GM23338 (cell line): ENCODE measurements around the gene PRR11. TPM values are rescaled to one million over a fixed set of nuclear protein-coding genes. Genes with fewer than 3 reads are reported as not detected.
A peak's percentile ranks its signal among the peaks of the same experiment; 100 is the strongest.

Experiments used
- ATAC-seq: fragments of 200-7000 bp; cut with Tn5 transposase; 3 replicates; pipeline ENCODE4 v1.9.1; 2020
- DNase-seq: peaks from one replicate; pipeline ENCODE4 v3.0.0-alpha.2; 2015; ENCODE audit warnings: low spot score
- H2AFZ ChIP-seq: fragments of 200-600 bp; sonication (generic); 2 replicates; pipeline ENCODE4 v1.8.0; 2016; ENCODE audit warnings: antibody characterized with exemption, mild to moderate bottlenecking, moderate library complexity
- H3F3A ChIP-seq: fragments of 200-600 bp; sonication (generic); replicated peaks from 2 replicates; pipeline ENCODE4 v1.8.0; 2017; ENCODE audit warnings: antibody characterized with exemption, mixed run types, low read depth
- H3K27ac ChIP-seq: fragments of 200-600 bp; sonication (generic); 2 replicates; pipeline ENCODE4 v1.6.1; 2016; ENCODE audit warnings: low read depth
- H3K27me3 ChIP-seq: fragments of 200-600 bp; sonication (generic); 2 replicates; pipeline ENCODE4 v1.8.0; 2016; ENCODE audit warnings: mild to moderate bottlenecking, mixed run types, moderate library complexity; ENCODE audit not compliant: insufficient read depth
- H3K36me3 ChIP-seq: fragments of 200-600 bp; sonication (generic); 2 replicates; pipeline ENCODE4 v1.8.0; 2016; ENCODE audit warnings: mild to moderate bottlenecking; ENCODE audit not compliant: insufficient read depth
- H3K4me1 ChIP-seq: fragments of 200-600 bp; sonication (generic); 2 replicates; pipeline ENCODE4 v1.8.0; 2016; ENCODE audit warnings: mild to moderate bottlenecking, moderate library complexity; ENCODE audit not compliant: insufficient read depth
- H3K4me2 ChIP-seq: fragments of 200-600 bp; sonication (generic); 2 replicates; pipeline ENCODE4 v1.7.1; 2017; ENCODE audit warnings: mixed run types
- H3K4me3 ChIP-seq: fragments of 200-600 bp; sonication (generic); 2 replicates; pipeline ENCODE4 v1.6.1; 2016; ENCODE audit warnings: mixed run types
- H3K79me2 ChIP-seq: fragments of 200-600 bp; sonication (generic); replicated peaks from 2 replicates; pipeline ENCODE4 v1.8.0; 2017; ENCODE audit warnings: mild to moderate bottlenecking; ENCODE audit not compliant: insufficient read depth
- H3K9me2 ChIP-seq: fragments of 200-600 bp; sonication (generic); 2 replicates; pipeline ENCODE4 v1.8.0; 2017; ENCODE audit not compliant: insufficient read depth
- H4K20me1 ChIP-seq: fragments of 200-600 bp; sonication (generic); replicated peaks from 2 replicates; pipeline ENCODE4 v1.8.0; 2017; ENCODE audit warnings: mild to moderate bottlenecking; ENCODE audit not compliant: insufficient read depth
- H3K27ac Mint-ChIP-seq: 2 replicates; pipeline ENCODE4 v1.8.0; 2020; ENCODE audit warnings: inconsistent platforms, mild to moderate bottlenecking, moderate library complexity, mixed read lengths
- H3K27me3 Mint-ChIP-seq: 3 replicates; pipeline ENCODE4 v1.8.0; 2022; ENCODE audit warnings: low read depth, mild to moderate bottlenecking, moderate library complexity, mixed read lengths, inconsistent platforms; ENCODE audit not compliant: insufficient read depth, poor library complexity
- H3K36me3 Mint-ChIP-seq: 3 replicates; pipeline ENCODE4 v1.8.0; 2021; ENCODE audit warnings: low read depth, mild to moderate bottlenecking, inconsistent platforms, moderate library complexity, mixed read lengths
- H3K4me1 Mint-ChIP-seq: 3 replicates; pipeline ENCODE4 v1.8.0; 2020; ENCODE audit warnings: mild to moderate bottlenecking, inconsistent platforms, mixed read lengths
- H3K4me3 Mint-ChIP-seq: 3 replicates; pipeline ENCODE4 v1.8.0; 2021; ENCODE audit warnings: moderate library complexity, mild to moderate bottlenecking, inconsistent platforms, mixed read lengths
- H3K9me3 Mint-ChIP-seq: 3 replicates; pipeline ENCODE4 v1.8.0; 2020; ENCODE audit warnings: moderate library complexity, mild to moderate bottlenecking, inconsistent platforms, mixed read lengths
- CTCF ChIP-seq, 2 experiments: fragments of 200-600 bp in 1 of 2; sonication (generic) in 1 of 2; conservative IDR thresholded peaks; 2 replicates each; pipeline versions ENCODE4 v1.5.1 to v1.6.1; 2016 to 2017; ENCODE audit warnings: antibody characterized with exemption in 2 of 2, low read depth in 2 of 2, mild to moderate bottlenecking in 2 of 2, moderate library complexity in 1 of 2
- EZH2 ChIP-seq: fragments of 200-600 bp; sonication (generic); IDR thresholded peaks from one replicate; pipeline ENCODE4 v1.8.0; 2017; ENCODE audit warnings: antibody characterized with exemption, mild to moderate bottlenecking, low read depth; ENCODE audit not compliant: unreplicated experiment
- EZH2phosphoT487 ChIP-seq: fragments of 200-600 bp; sonication (generic); IDR thresholded peaks from one replicate; pipeline ENCODE4 v1.8.1; 2018; ENCODE audit warnings: antibody characterized with exemption; ENCODE audit not compliant: unreplicated experiment
- JUNB ChIP-seq: IDR thresholded peaks from one replicate; pipeline ENCODE4 v1.6.1; 2016; ENCODE audit warnings: antibody characterized with exemption; ENCODE audit not compliant: unreplicated experiment
- NANOG ChIP-seq: IDR thresholded peaks from 2 replicates; pipeline ENCODE4 v1.6.1; 2016; ENCODE audit warnings: antibody characterized with exemption, borderline replicate concordance
- REST ChIP-seq: IDR thresholded peaks from one replicate; pipeline ENCODE4 v1.6.1; 2018; ENCODE audit warnings: antibody characterized with exemption; ENCODE audit not compliant: unreplicated experiment
- STAT1 ChIP-seq: IDR thresholded peaks from one replicate; pipeline ENCODE4 v1.6.1; 2016; ENCODE audit warnings: antibody characterized with exemption; ENCODE audit not compliant: unreplicated experiment
- ZNF114 ChIP-seq: fragments of 250-450 bp; sonication (Bioruptor Pico); IDR thresholded peaks from 2 replicates; pipeline ENCODE4 v1.5.0; 2020; ENCODE audit warnings: mild to moderate bottlenecking, moderate library complexity
- polyA plus RNA-seq: library from polyadenylated mRNA; unstranded; fragments of >200 nt; fragmentation: Nextera tagmentation; extraction: Ambion mirVana; gene quantifications from 2 replicates; pipeline ENCODE4 v1.2.1, GENCODE V29; 2016
- total RNA-seq: library from RNA; depleted of rRNA; stranded (reverse); fragments of >200 nt; shearing (Covaris generic); gene quantifications from 2 replicates; pipeline ENCODE4 v1.2.3, GENCODE V29; 2014
- TF ChIP-seq, protein P1 (sequence below): fragments of 250-450 bp; sonication (Bioruptor Pico); IDR thresholded peaks from 2 replicates; pipeline ENCODE4 v1.5.0; 2020; ENCODE audit warnings: mild to moderate bottlenecking, moderate library complexity

Gene PRR11
- total and polyA plus RNA-seq, 2 experiments from 2014 or later, result 42.7 to 55.9 TPM

DNA sequence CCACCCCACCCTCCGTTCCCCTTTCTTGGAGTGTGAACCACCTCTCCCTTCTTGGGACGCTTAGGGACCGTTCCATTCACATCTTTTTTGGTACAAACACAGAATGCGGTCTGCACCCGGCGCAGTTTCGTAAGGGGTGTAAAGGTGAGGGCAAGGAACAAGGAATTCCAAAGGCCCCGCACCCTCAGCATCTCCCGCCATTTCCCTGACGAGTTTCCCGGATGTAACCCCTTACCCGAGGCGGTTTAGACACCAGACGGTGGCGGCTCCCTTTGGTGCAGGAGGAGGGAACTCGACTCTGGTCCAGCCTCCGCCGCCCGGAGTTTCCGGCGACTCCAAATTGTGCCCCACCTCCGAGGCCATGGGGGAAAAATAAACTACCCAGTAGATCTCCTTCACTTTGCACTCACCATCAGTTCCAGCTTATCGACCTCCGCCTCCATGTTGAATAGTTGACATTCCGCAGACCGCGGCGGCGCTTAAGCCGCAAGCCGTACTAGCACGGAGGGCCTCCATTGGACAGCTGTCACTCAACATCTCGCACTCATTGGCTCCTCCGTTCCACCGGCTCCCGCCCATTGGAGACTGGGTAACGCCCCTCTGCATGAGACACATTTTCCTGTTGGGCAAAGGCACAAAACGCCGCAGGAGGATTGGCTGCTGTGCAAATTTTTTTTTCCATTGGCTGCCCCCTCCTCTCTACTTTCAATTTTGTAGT lies 666 bp upstream of the PRR11 start, which contains the start of gene SKA2 (continued):
- TF ChIP-seq, protein P1, sequence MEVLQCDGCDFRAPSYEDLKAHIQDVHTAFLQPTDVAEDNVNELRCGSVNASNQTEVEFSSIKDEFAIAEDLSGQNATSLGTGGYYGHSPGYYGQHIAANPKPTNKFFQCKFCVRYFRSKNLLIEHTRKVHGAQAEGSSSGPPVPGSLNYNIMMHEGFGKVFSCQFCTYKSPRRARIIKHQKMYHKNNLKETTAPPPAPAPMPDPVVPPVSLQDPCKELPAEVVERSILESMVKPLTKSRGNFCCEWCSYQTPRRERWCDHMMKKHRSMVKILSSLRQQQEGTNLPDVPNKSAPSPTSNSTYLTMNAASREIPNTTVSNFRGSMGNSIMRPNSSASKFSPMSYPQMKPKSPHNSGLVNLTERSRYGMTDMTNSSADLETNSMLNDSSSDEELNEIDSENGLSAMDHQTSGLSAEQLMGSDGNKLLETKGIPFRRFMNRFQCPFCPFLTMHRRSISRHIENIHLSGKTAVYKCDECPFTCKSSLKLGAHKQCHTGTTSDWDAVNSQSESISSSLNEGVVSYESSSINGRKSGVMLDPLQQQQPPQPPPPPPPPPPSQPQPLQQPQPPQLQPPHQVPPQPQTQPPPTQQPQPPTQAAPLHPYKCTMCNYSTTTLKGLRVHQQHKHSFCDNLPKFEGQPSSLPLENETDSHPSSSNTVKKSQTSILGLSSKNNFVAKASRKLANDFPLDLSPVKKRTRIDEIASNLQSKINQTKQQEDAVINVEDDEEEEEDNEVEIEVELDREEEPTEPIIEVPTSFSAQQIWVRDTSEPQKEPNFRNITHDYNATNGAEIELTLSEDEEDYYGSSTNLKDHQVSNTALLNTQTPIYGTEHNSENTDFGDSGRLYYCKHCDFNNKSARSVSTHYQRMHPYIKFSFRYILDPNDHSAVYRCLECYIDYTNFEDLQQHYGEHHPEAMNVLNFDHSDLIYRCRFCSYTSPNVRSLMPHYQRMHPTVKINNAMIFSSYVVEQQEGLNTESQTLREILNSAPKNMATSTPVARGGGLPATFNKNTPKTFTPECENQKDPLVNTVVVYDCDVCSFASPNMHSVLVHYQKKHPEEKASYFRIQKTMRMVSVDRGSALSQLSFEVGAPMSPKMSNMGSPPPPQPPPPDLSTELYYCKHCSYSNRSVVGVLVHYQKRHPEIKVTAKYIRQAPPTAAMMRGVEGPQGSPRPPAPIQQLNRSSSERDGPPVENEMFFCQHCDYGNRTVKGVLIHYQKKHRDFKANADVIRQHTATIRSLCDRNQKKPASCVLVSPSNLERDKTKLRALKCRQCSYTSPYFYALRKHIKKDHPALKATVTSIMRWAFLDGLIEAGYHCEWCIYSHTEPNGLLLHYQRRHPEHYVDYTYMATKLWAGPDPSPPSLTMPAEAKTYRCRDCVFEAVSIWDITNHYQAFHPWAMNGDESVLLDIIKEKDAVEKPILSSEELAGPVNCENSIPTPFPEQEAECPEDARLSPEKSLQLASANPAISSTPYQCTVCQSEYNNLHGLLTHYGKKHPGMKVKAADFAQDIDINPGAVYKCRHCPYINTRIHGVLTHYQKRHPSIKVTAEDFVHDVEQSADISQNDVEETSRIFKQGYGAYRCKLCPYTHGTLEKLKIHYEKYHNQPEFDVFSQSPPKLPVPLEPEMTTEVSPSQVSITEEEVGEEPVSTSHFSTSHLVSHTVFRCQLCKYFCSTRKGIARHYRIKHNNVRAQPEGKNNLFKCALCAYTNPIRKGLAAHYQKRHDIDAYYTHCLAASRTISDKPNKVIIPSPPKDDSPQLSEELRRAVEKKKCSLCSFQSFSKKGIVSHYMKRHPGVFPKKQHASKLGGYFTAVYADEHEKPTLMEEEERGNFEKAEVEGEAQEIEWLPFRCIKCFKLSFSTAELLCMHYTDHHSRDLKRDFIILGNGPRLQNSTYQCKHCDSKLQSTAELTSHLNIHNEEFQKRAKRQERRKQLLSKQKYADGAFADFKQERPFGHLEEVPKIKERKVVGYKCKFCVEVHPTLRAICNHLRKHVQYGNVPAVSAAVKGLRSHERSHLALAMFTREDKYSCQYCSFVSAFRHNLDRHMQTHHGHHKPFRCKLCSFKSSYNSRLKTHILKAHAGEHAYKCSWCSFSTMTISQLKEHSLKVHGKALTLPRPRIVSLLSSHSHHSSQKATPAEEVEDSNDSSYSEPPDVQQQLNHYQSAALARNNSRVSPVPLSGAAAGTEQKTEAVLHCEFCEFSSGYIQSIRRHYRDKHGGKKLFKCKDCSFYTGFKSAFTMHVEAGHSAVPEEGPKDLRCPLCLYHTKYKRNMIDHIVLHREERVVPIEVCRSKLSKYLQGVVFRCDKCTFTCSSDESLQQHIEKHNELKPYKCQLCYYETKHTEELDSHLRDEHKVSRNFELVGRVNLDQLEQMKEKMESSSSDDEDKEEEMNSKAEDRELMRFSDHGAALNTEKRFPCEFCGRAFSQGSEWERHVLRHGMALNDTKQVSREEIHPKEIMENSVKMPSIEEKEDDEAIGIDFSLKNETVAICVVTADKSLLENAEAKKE (CRISPR knock-in tag), result no peak
- 0 out of 2 replicates have a peak, but pooled peaks have one; percentile 10 for TF ChIP-seq NANOG

DNA sequence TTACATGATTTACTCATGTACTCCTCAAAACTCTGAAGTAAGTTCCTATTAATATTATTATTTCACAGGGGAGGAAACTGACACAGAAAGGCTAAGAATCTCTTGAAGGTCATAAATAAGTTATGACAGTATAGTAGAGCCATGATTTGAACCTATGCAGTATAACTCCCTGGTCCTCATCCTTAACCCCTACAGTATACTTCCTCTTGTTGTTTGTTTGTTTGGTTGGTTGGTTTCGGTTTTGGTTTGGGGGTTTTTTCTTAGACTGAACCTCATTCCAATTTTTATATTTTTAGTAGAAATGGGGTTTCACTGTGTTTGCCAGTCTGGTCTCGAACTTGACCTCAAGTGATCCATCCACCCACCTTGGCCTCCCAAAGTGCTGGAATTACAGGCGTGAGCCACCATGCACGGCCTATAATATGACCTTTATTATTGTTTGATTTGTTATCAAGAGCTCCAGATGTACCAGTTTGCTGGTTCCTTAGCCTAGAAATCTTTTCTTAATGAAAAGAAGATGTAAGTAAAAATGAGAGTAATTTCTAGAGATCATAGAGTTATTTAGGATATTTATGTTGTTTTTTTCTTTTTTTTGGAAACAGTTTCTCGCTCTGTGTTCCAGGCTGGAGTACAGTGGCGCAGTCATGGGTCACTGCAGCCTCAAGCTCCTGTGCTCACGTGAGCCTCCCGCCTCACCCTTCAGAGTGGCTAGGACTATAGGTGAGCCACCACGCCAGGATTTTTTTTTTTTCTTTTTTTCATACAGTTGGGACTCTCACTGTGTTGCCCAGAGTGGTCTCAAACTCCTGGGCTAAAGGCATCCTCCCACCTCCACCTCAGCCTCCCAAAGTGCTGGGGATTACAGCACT lies 4.8 kb downstream of the PRR11 start:
- H3K27ac ChIP-seq, result no peak overlapping the region
- peaks cover 4% of the 10 kb centered on the region; the same call in 1 of the 2 replicates for H4K20me1 ChIP-seq
- H2AFZ ChIP-seq, result no peak overlapping the region
- no peaks in the 10 kb centered on the region for H3F3A ChIP-seq
- H3K36me3 Mint-ChIP-seq, result no peaks in the 10 kb centered on the region
- no peaks in the 10 kb centered on the region for H3K27me3 Mint-ChIP-seq
- H3K9me2 ChIP-seq, result no peaks in the 10 kb centered on the region
- H3K36me3 ChIP-seq, result no peaks in the 10 kb centered on the region
- no peak overlapping the region for H3K4me2 ChIP-seq
- H3K4me3 ChIP-seq, result no peak overlapping the region
- H3K4me1 Mint-ChIP-seq, result no peaks in the 10 kb centered on the region; the same call in 2 of the 3 replicates
- DNase-seq, result no peak
- ATAC-seq, result no peak
- no peaks in the 10 kb centered on the region for H3K27me3 ChIP-seq
- H3K27ac Mint-ChIP-seq, result no peak overlapping the region
- H3K79me2 ChIP-seq, result peaks cover 95% of the 10 kb centered on the region
- no peaks in the 10 kb centered on the region for H3K9me3 Mint-ChIP-seq
- H3K4me1 ChIP-seq, result no peaks in the 10 kb centered on the region
- no peak overlapping the region; the same call in 2 of the 3 replicates for H3K4me3 Mint-ChIP-seq
- TF ChIP-seq CTCF (conservative IDR thresholded peaks at IDR 0.05; ENCODE audit: low read depth in 2 of 2), result no peak
- no peak for TF ChIP-seq NANOG
- TF ChIP-seq STAT1, result no peak
- TF ChIP-seq ZNF114 (CRISPR knock-in tag), result no peak
- no peak for TF ChIP-seq JUNB
- no peak for TF ChIP-seq REST
- TF ChIP-seq EZH2phosphoT487, result no peak
- no peak for TF ChIP-seq EZH2
